HepG2 (cell line): ENCODE data around the gene WDR20. TPM values are rescaled to one million over a fixed set of nuclear protein-coding genes. Genes with fewer than 3 reads are reported as not detected.

Experiments
- ATAC-seq: fragments of 200-7000 bp; cut with Tn5 transposase; 3 replicates; pipeline ENCODE4 v1.9.1; 2020; ENCODE audit warnings: mild to moderate bottlenecking, moderate library complexity
- BruUV-seq: library from RNA; stranded (reverse); fragments of 400-500 nt; replicated peaks from 2 replicates; lab custom pipeline; 2021; lab: Mats Ljungman, UMichigan
- CTCF ChIA-PET: fragments of 300-600 bp; formaldehyde crosslinking; extraction: SDS; loops from one replicate; lab custom pipeline; 2021; ENCODE audit warnings: low total read pairs, inconsistent platforms, low intra/inter-chr PET ratio; lab: Yijun Ruan, JAX
- POLR2A ChIA-PET: fragments of 350-600 bp; sonication (Branson Sonifier 250); formaldehyde crosslinking; loops from one replicate; lab custom pipeline; 2020; ENCODE audit warnings: antibody characterized with exemption, inconsistent platforms; lab: Yijun Ruan, JAX
- DNase-seq: peaks from one replicate; pipeline ENCODE4 v3.0.0-alpha.2; 2015; ENCODE audit warnings: low spot score
- FAIRE-seq: peaks from 3 replicates; lab custom pipeline; 2011; peaks lifted over from hg19 to GRCh38; lab: Jason Lieb, UNC
- H2AFZ ChIP-seq: one replicate; pipeline ENCODE4 v1.6.1; 2011; ENCODE audit warnings: low read length, inconsistent platforms
- H3K27ac ChIP-seq: fragments of 300-600 bp; 3 replicates; pipeline ENCODE4 v1.8.0; 2011; ENCODE audit warnings: mixed run types, mild to moderate bottlenecking, mixed read lengths, low read length, inconsistent platforms; ENCODE audit not compliant: insufficient read depth; ENCODE audit errors: extremely low read length
- H3K27me3 ChIP-seq, 2 experiments: fragments of 200-600 bp in 1 of 2; 2 replicates in 1 of 2; 3 replicates in 1 of 2; pipeline versions ENCODE4 v1.6.0 to v1.8.0; 2011; ENCODE audit warnings: low read length in 2 of 2, mild to moderate bottlenecking in 2 of 2, moderate library complexity in 2 of 2, inconsistent platforms in 1 of 2; ENCODE audit not compliant: insufficient read depth in 2 of 2, control insufficient read depth in 1 of 2
- H3K36me3 ChIP-seq, 2 experiments: fragments of 200-600 bp in 1 of 2; replicated peaks in 1 of 2; 2 replicates in 1 of 2; 3 replicates in 1 of 2; pipeline versions ENCODE4 v1.5.1 to v1.8.0; 2011; ENCODE audit warnings: low read length in 2 of 2, inconsistent platforms in 1 of 2; ENCODE audit not compliant: insufficient read depth in 2 of 2, control insufficient read depth in 1 of 2
- H3K4me1 ChIP-seq: 2 replicates; pipeline ENCODE4 v1.5.1; 2012; ENCODE audit warnings: low read length, inconsistent platforms; ENCODE audit not compliant: insufficient read depth
- H3K4me2 ChIP-seq: 2 replicates; pipeline ENCODE4 v1.6.0; 2011; ENCODE audit warnings: low read depth, low read length, inconsistent platforms
- H3K4me3 ChIP-seq, 3 experiments: fragments of 200-600 bp in 1 of 3; sonication (generic), shearing (Covaris generic) in 1 of 3; replicated peaks in 1 of 3; 2 replicates each; pipeline ENCODE4 v1.5.1; 2011 to 2016; ENCODE audit warnings: low read length in 3 of 3, inconsistent platforms in 2 of 3, low read depth in 2 of 3, mild to moderate bottlenecking in 2 of 3, control low read depth in 1 of 3, mixed read lengths in 1 of 3; ENCODE audit not compliant: insufficient read depth in 1 of 3
- H3K79me2 ChIP-seq: one replicate; pipeline ENCODE4 v1.6.1; 2011; ENCODE audit warnings: low read length, inconsistent platforms; ENCODE audit not compliant: insufficient read depth
- H3K9ac ChIP-seq: 2 replicates; pipeline ENCODE4 v1.6.0; 2011; ENCODE audit warnings: mild to moderate bottlenecking, low read depth, low read length, inconsistent platforms; ENCODE audit not compliant: insufficient read depth
- H3K9me3 ChIP-seq: 2 replicates; pipeline ENCODE4 v1.5.1; 2012; ENCODE audit warnings: mild to moderate bottlenecking, low read length
- H4K20me1 ChIP-seq: 2 replicates; pipeline ENCODE4 v1.6.0; 2011; ENCODE audit warnings: inconsistent platforms, mild to moderate bottlenecking, low read length, moderate library complexity; ENCODE audit not compliant: insufficient read depth
- AGO2 ChIP-seq: fragments of 200-400 bp; formaldehyde crosslinking; optimal IDR thresholded peaks from 2 replicates; pipeline ENCODE3; 2017; ENCODE audit warnings: mild to moderate bottlenecking, low read depth, low read length, moderate library complexity
- BORCS8-MEF2B ChIP-seq: sonication (generic); formaldehyde crosslinking; IDR thresholded peaks from 2 replicates; pipeline ENCODE4 v1.8.0; 2022; ENCODE audit warnings: mild to moderate bottlenecking, missing genetic modification reagents
- DNMT1 ChIP-seq: sonication (generic); formaldehyde crosslinking; IDR thresholded peaks from 2 replicates; pipeline ENCODE4 v1.5.1; 2020; ENCODE audit warnings: mild to moderate bottlenecking, missing genetic modification reagents
- HOXD1 ChIP-seq: sonication (generic); formaldehyde crosslinking; IDR thresholded peaks from 2 replicates; pipeline ENCODE4 v1.5.0; 2020; ENCODE audit warnings: missing genetic modification reagents
- IRX3 ChIP-seq: sonication (generic); formaldehyde crosslinking; IDR thresholded peaks from 2 replicates; pipeline ENCODE4 v1.8.1; 2023; ENCODE audit warnings: mild to moderate bottlenecking, low read depth, missing genetic modification reagents, borderline replicate concordance
- MED13 ChIP-seq: sonication (generic); formaldehyde crosslinking; IDR thresholded peaks from 2 replicates; pipeline ENCODE4 v1.5.0; 2020; ENCODE audit warnings: missing genetic modification reagents
- MIER2 ChIP-seq: IDR thresholded peaks from 2 replicates; pipeline ENCODE4 v1.6.1; 2016; ENCODE audit warnings: missing biosample characterization, missing genetic modification reagents
- MIER3 ChIP-seq: IDR thresholded peaks from 2 replicates; pipeline ENCODE4 v1.6.1; 2016; ENCODE audit warnings: missing compliant biosample characterization, borderline replicate concordance
- NBN ChIP-seq: fragments of 450-650 bp; conservative IDR thresholded peaks from 2 replicates; pipeline ENCODE4 v1.6.1; 2017
- RXRB ChIP-seq: IDR thresholded peaks from 2 replicates; pipeline ENCODE4 v1.6.1; 2016; ENCODE audit warnings: borderline replicate concordance, missing genetic modification reagents, missing compliant biosample characterization
- SRSF4 ChIP-seq: fragments of 200-400 bp; formaldehyde crosslinking; IDR thresholded peaks from one replicate; pipeline ENCODE4 v1.6.1; 2018; ENCODE audit warnings: mild to moderate bottlenecking, low read depth, low read length, moderate library complexity; ENCODE audit not compliant: poor library complexity, severe bottlenecking
- THAP11 ChIP-seq: IDR thresholded peaks from 2 replicates; pipeline ENCODE4 v1.6.1; 2016; ENCODE audit warnings: missing biosample characterization, missing genetic modification reagents
- TP53 ChIP-seq: sonication (generic); formaldehyde crosslinking; conservative IDR thresholded peaks from 2 replicates; pipeline ENCODE4 v1.4.0; 2020; ENCODE audit warnings: missing genetic modification reagents
- ZBTB3 ChIP-seq: sonication (generic); formaldehyde crosslinking; IDR thresholded peaks from 2 replicates; pipeline ENCODE4 v1.4.0; 2020; ENCODE audit warnings: low read depth, mild to moderate bottlenecking, moderate library complexity, missing genetic modification reagents, borderline replicate concordance
- ZBTB7A ChIP-seq: sonication (generic); formaldehyde crosslinking; IDR thresholded peaks from 2 replicates; pipeline ENCODE4 v1.8.0; 2022; ENCODE audit warnings: mild to moderate bottlenecking, missing genetic modification reagents
- ZNF282 ChIP-seq: fragments of 450-650 bp; IDR thresholded peaks from 2 replicates; pipeline ENCODE4 v1.6.1; 2018; ENCODE audit not compliant: partially characterized antibody
- ZNF367 ChIP-seq: sonication (generic); formaldehyde crosslinking; IDR thresholded peaks from 2 replicates; pipeline ENCODE4 v1.4.0; 2020; ENCODE audit warnings: missing genetic modification reagents, borderline replicate concordance
- ZNF496 ChIP-seq: sonication (generic); formaldehyde crosslinking; IDR thresholded peaks from 2 replicates; pipeline ENCODE4 v1.8.1; 2023; ENCODE audit warnings: mild to moderate bottlenecking, moderate library complexity, missing genetic modification reagents; ENCODE audit not compliant: insufficient replicate concordance
- ZNF501 ChIP-seq: sonication (generic); formaldehyde crosslinking; IDR thresholded peaks from 2 replicates; pipeline ENCODE4 v1.5.1; 2020; ENCODE audit warnings: mild to moderate bottlenecking, moderate library complexity, missing genetic modification reagents
- ZNF891 ChIP-seq: sonication (generic); formaldehyde crosslinking; IDR thresholded peaks from 2 replicates; pipeline ENCODE4 v1.5.0; 2020; ENCODE audit warnings: mild to moderate bottlenecking, missing genetic modification reagents
- WGBS: methylation state at CpG from one replicate; pipeline ENCODE4 v1.1.6; 2017; ENCODE audit warnings: low lambda C conversion rate; 5-methylcytosine and 5-hydroxymethylcytosine counted together
- in situ Hi-C: cut with HindIII; loops from 2 replicates; pipeline ENCODE4 v1.10.0; 2017; ENCODE audit warnings: low pct_unique_long_range_greater_than_20kb; ENCODE audit not compliant: extremely low pct_ligation_motif_present
- intact Hi-C: fragments of 100-400 bp; cut with micrococcal nuclease; formaldehyde crosslinking; loops from one replicate; pipeline ENCODE4 v1.10.0; 2022; ENCODE audit not compliant: unreplicated experiment
- polyA plus RNA-seq, 8 experiments: library from polyadenylated mRNA; depleted of rRNA in 3 of 8; stranded (reverse) in 7 of 8; unstranded in 1 of 8; fragments of >200 nt; fragmentation: Illumina TruSeq in 4 of 8; extraction: Trizol in 4 of 8; gene quantifications; 2 replicates each; pipeline versions ENCODE4 v1.2.1 to v1.2.3, GENCODE V29; 2011 to 2016; ENCODE audit warnings: low read depth in 4 of 8, missing spikeins in 1 of 8, mixed read lengths in 1 of 8; ENCODE audit not compliant: insufficient read depth in 1 of 8
- total RNA-seq, 5 experiments: library from RNA; depleted of rRNA; stranded (reverse); fragments of >200 nt; fragmentation: Illumina TruSeq; extraction: Trizol; gene quantifications; 2 replicates each; pipeline ENCODE4 v1.2.3, GENCODE V29; 2016; ENCODE audit warnings: low read depth in 1 of 5
- TF ChIP-seq, protein P1 (sequence below): sonication (generic); formaldehyde crosslinking; IDR thresholded peaks from 2 replicates; pipeline ENCODE4 v1.4.0; 2020; ENCODE audit warnings: missing genetic modification reagents
- TF ChIP-seq, protein P2 (sequence below): sonication (generic); formaldehyde crosslinking; IDR thresholded peaks from 2 replicates; pipeline ENCODE4 v1.8.1; 2023; ENCODE audit warnings: mild to moderate bottlenecking, inconsistent platforms, moderate library complexity, missing genetic modification reagents, borderline replicate concordance

The WDR20 gene
- total and polyA plus RNA-seq, 2 of the 13 experiments (the other 11 are each of a cell fraction or from before 2014, with no cell fraction given) = 10.4 to 23.2 TPM

DNA sequence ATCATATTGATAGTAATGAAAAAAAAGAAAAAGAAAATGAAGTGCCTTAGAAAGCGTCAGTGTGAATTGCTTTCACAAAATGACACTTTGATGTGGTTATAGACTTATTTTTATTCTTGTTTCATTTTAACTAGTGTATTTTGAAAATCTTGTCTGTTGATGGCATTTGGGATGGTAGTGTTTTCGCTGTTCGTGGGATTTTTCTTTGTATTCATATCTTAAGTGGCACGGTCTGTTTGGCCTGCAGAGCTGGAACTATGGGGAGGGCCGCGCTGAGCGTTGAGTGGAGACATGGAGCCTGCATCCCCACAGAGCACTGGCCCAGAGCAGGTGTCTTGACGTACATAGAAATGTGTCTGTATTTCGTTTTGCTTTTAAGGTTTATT, 61.6 kb downstream of the WDR20 start:
- peaks cover 24% of the 10 kb centered on the region for H3K79me2 ChIP-seq
- CTCF ChIA-PET = no interaction called here

DNA sequence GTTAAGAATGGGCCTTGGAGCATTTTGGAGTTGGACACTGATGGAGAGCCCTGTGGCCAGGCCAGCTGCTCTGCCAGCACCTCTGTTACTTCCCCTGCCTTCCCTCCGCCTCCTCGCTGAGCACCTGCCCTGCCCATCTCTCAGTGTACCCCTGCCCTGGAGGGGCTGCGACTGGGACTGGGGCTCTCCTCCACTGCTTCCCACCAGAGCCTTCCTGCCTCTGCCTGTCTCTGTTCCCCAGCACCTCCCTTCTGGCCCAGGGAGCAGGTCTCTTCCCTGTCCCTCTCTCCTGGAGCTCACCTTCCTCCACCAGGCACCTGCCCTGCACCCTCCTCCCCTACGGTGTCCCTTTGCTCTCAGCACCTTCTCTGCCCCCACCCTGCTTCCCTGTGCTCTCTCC, 62.1 kb downstream of the WDR20 start:
- H3K9me3 ChIP-seq = no peaks in the 10 kb centered on the region
- in situ Hi-C loops = no loop called here
- CTCF ChIA-PET = no interaction called here
- TF ChIP-seq ZNF891 (CRISPR knock-in tag) = no peak
- TF ChIP-seq RXRB (CRISPR knock-in tag) = no peak
- TF ChIP-seq ZNF282 = no peak
- TF ChIP-seq AGO2 = no peak
- no peak for TF ChIP-seq TP53 (CRISPR knock-in tag)
- no peak for TF ChIP-seq MED13 (CRISPR knock-in tag)
- no peak for TF ChIP-seq IRX3
- TF ChIP-seq, protein P1, sequence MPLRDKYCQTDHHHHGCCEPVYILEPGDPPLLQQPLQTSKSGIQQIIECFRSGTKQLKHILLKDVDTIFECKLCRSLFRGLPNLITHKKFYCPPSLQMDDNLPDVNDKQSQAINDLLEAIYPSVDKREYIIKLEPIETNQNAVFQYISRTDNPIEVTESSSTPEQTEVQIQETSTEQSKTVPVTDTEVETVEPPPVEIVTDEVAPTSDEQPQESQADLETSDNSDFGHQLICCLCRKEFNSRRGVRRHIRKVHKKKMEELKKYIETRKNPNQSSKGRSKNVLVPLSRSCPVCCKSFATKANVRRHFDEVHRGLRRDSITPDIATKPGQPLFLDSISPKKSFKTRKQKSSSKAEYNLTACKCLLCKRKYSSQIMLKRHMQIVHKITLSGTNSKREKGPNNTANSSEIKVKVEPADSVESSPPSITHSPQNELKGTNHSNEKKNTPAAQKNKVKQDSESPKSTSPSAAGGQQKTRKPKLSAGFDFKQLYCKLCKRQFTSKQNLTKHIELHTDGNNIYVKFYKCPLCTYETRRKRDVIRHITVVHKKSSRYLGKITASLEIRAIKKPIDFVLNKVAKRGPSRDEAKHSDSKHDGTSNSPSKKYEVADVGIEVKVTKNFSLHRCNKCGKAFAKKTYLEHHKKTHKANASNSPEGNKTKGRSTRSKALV (CRISPR knock-in tag) = no peak
- TF ChIP-seq ZNF367 = no peak
- TF ChIP-seq ZNF501 (CRISPR knock-in tag) = no peak
- TF ChIP-seq NBN = no peak
- TF ChIP-seq BORCS8-MEF2B (CRISPR knock-in tag) = no peak
- TF ChIP-seq SRSF4 = no peak
- TF ChIP-seq MIER3 = no peak
- TF ChIP-seq, protein P2, sequence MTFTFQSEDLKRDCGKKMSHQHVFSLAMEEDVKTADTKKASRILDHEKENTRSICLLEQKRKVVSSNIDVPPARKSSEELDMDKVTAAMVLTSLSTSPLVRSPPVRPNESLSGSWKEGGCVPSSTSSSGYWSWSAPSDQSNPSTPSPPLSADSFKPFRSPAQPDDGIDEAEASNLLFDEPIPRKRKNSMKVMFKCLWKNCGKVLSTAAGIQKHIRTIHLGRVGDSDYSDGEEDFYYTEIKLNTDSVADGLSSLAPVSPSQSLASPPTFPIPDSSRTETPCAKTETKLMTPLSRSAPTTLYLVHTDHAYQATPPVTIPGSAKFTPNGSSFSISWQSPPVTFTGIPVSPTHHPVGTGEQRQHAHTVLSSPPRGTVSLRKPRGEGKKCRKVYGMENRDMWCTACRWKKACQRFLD (CRISPR knock-in tag) = no peak
- no peak for TF ChIP-seq ZBTB7A

More for the DNA sequence above, 61.6 kb downstream of the WDR20 start:
- WGBS = 94% methylated on average over 9 of the region's 9 CpGs
- H3K4me3 ChIP-seq = no peak overlapping the region
- ATAC-seq (no peak), DNase-seq (no peak), FAIRE-seq (no peak)
- no peak overlapping the region for H3K4me2 ChIP-seq
- TF ChIP-seq ZNF496 (CRISPR knock-in tag) (no peak), DNMT1 (CRISPR knock-in tag) (no peak), MIER2 (no peak), THAP11 (CRISPR knock-in tag) (no peak), HOXD1 (CRISPR knock-in tag) (no peak), ZBTB3 (CRISPR knock-in tag) (no peak)
- no peak overlapping the region for H3K9ac ChIP-seq
- no peaks in the 10 kb centered on the region for H3K27me3 ChIP-seq
- H4K20me1 ChIP-seq = no peaks in the 10 kb centered on the region
- intact Hi-C loops (no loop called here), in situ Hi-C loops (no loop called here)
- no TSS peak for BruUV-seq
- no peaks in the 10 kb centered on the region for H3K4me1 ChIP-seq
- H3K9me3 ChIP-seq = no peaks in the 10 kb centered on the region
- POLR2A ChIA-PET = no interaction called here
- H2AFZ ChIP-seq = no peak overlapping the region
- H3K36me3 ChIP-seq = peaks cover 16 to 59% of the 10 kb centered on the region in 2 experiments
- no peak overlapping the region for H3K27ac ChIP-seq

More for the DNA sequence above, 62.1 kb downstream of the WDR20 start:
- H3K4me1 ChIP-seq = no peaks in the 10 kb centered on the region
- FAIRE-seq (no peak), ATAC-seq (no peak), DNase-seq (no peak)
- 89% methylated on average over 4 of the region's 4 CpGs for WGBS
- H4K20me1 ChIP-seq = no peaks in the 10 kb centered on the region
- BruUV-seq = no TSS peak
- no peak overlapping the region for H3K27ac ChIP-seq
- no peak overlapping the region for H3K9ac ChIP-seq
- H3K79me2 ChIP-seq = peaks cover 24% of the 10 kb centered on the region
- H3K27me3 ChIP-seq = no peaks in the 10 kb centered on the region
- POLR2A ChIA-PET = no interaction called here
- no peak overlapping the region for H2AFZ ChIP-seq
- H3K4me3 ChIP-seq = no peak overlapping the region
- peaks cover 16 to 58% of the 10 kb centered on the region in 2 experiments for H3K36me3 ChIP-seq
- intact Hi-C loops = no loop called here
- H3K4me2 ChIP-seq = no peak overlapping the region
